Measurements from ENCODE around the gene MAP3K14.
"Not testable (repeated sequence)": the region's sequence is repeated elsewhere in the genome, so short reads cannot be mapped to it uniquely, and the experiment has no call there.

MAP3K14 gene

DNA sequence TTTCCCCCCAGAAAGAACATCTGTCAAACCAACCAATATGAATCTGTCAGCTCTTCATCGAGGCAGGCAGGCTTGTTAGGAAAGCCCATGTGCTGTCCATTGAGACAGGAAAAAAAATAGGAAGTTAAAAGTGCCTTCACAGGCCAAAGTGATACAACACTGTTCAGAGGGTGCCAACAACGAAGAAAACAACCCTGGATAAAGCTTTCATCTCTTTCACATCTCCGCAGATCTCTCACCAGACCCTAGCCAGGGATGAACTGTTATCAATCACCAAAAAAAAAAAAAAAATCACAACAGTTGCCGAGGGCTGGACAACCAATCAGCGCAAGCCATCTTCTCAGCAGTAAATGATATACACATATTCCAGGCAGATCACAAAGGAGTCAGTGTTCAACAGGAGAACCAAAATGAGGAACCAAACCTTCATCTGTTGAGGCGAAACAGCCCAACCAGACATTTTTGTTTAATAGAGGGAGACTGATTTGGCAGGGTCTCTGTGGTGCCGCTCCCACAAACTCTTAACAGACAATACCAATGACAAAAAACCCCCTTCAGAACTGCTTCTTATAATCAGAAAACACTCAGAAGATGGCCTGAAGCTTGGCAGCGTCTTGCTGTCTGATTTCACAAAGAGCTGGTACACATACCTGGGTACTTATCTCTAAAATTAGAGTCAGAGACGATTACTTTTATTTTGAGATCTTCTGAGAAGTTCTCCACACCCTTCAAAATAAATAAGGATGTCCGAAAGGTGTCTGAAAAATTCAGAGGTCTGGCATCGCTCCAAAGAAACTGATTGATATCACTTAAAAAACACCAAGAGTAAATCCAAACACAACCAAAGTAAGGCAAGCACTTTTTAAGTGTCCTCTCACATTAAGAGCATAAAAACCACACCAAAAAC lies 1.8 kb downstream of the MAP3K14 start:
- no peak for DNase-seq

DNA sequence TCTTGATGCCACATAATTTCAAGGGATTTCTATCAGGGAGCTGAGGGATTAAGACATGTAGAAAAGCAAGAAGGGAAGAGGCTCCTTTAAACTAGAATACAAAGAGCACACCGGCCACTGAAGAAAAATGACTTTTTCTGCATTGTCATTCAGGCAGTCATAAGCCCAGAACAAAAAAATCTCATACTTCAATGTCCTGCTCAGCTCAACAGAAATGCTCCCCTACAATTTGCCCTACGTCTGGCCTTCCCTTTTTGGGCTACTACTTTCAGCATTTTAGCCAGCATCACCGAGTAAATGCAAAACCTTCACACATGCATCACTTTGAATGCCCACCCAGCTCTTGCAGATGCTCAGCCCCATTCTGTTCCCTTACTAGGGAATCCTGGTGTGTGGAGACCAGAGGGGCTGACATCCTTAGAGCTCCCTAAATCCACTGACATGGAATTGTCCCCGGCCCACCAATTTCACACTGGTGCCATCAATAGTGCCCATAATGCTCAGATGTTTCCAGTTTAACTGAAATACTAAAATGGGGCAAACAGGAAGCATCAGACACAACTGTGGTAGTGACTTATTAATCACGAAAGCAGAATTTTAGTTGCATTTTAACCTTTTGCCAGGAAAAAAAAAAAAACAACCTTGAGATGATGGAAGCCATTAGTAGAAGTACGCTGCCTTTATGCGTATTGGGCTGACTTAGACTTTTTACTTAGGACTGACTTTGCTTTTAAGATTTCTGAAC lies 2.7 kb downstream of the MAP3K14 start:
- DNase-seq = no peak

DNA sequence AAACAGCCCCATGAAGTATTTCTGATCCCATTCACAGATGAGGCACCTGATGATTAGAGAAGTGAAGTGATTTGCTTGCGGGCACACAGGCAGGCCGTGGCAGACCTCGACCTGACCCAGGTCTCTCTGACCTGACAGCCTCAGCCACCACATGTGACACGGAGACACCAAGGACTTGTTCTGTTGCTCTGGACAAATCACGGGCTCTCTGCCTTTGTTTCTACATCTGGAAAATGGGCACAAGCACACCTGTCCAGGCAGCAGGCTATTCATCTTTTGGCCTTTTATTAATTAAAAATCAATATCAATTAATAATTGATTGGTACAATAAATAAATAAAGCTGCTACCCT lies 3.4 kb downstream of the MAP3K14 start:
- DNase-seq = no peak

DNA sequence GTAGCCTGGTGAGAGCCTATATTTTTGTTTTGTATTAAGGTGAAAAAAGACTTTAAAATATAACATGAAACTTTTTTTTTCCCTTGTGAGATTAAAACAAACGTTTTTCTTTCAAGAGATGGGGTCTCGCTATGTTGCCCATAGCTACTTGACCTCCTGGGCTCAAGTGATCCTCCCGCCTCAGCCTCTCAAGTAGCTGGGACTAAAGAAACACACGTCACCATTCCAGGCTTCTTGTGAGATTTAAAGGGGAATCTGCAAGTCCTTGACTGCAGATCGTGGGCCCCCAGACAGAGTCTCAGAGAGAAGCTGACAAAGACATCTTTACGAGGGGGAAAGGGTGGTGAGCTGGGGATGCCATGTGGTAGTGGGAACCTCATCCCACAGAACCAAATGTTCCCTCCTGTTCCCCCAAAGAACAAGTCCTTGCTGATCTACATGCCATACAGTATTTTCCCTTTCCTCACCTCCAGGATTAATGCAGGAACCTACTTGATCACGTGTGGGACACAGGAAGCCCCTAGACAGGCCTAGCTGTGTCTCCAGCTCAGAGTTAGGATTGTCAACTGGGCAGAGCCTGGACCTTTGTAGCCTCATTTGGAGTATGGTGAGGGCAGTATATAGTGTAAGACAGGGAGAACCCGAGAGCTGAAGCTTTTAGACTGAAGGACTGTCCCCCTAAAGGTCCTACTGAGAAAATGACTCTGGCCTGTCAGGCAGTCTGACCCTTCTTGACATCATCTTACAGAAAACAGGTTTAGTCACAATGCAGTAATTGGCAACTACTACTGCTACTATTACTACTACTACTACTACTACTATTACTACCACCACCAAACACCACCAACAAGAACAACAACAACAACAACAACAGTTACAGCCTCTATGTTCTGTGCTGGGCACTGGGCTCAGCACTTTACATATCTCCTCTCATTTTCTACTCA lies 4.1 kb downstream of the MAP3K14 start:
- DNase-seq = no peak

DNA sequence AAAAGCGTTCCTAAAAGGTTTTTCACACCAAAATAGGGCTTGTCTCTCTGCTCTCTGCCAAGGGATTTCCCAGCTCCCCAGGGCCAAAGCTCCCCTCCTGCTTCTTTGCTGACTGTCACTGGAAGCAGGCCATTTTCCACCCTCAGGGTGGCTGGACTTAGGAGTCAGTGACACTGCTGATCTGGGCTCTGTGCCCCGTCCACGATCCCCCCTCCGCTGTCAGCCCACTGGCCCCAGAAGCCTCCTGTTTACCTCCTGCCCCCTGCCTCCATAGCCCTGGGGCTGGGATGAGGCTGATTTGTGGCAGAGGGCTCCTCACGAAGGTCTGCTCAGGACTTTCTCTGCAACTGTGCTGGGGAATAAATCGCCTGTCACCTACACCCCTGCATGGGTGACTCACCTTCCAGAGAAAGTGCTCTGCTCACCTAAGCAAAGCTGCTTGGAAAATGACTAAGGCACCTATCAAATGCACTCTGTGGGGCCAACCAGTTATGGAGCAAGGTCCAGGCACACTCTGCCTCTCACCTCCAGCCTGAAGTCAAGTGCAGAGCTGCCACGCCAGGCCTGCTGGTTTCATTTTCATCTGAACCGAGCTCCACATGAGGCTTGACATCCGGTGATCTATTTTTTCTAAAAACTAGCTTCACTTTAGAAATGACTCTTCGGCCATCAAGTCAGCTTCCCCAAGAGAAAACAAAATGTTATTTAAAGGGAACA lies 4.9 kb downstream of the MAP3K14 start:
- DNase-seq = no peak

DNA sequence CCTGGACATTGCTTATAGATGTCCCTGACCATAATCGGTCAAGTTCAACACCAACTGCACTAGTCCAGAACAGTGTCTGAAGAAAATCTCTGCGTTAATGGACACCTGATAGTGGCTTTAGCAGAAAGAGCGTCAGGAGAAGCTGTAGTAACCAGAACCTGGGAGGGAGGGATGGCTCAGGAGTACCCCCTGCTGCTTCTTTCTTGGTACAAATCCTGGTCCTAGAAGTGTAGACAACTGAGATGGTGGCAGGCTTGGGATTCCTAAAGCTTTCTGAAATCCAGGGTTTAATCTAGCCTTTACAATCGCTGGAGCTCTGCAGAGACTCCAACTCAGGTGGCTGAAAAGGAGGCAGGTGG lies 5.4 kb downstream of the MAP3K14 start:
- DNase-seq = no peak

DNA sequence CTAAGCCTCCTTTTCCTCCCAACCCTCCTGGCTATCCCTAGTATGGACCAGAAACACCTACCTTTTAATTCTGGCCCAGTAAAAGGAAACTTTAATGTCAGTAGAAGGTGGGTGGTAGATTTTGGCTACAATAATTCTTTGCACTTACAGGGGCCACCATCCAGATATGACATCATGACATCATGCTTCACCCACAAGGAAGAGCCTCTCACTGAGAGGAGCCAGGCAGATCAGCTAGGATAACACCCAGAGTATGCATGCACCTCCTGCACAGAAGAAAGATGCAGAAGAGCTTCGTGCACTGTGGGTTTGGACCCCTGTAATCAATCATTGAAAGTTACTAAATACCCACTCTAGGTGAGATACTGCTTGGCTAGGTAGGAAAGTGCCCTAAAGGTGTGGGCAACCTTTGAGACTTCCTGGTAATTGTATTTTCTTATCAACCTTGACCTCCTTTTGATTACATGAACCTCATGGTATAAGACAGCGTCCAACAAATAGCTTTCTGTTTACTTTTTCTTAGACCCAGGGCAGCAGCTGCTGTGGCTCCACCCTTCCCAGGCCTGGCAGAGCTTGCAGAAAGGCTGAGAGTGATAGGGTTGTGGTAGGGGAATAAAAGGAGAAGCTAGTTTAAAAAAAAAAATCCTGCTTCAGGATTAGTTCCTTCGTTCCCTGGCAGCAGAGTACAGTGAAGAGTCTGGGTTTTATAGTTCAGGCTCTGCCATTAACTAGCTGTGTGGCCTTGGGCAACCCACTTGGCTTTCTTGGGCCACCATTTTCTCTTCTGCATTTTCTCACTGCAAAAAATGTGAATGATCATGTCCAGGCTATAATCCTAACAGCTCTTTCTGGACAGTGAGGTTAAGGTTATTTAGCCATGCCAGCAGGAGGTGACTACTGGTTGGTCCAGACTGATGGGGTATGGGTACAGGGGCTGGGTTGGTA lies 6.2 kb downstream of the MAP3K14 start:
- no peak for DNase-seq

DNA sequence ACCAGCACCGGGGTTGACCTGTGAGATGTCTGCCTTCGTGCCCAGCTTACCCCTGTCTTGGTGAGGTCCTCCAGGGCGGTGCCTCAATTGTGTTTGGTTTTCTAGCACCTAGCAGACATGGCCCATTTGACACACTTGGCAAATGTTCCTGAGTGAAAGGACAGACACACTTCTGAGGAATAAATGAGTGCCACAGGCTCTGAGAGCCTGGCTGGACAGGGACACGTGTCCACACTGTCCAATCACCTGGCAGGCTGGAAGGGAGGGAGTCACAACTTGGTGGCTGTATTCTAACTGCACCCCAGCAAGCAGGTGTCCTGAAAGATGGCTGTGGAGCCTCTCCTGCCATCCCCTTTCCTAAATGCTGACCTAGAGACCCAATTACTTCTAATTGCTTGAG lies 7.4 kb downstream of the MAP3K14 start:
- no peak for DNase-seq

DNA sequence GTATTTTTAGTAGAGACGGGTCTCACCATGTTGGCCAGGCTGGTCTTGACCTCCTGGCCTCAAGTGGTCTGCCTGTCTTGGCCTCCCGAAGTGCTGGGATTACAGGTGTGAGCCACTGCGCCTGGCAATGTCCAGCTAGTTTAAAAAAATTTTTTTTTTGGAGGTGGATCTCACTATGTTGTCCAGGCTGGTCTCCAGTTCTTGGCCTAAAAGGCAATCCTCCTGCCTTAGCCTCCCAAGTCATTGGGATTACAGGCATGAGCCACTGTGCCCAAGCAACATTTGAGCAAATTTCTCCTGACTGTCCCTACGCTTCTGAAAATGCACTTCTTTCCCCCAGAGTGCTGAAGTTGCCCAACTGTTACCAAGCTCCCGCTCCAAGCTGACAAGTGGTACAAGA lies 8.0 kb downstream of the MAP3K14 start:
- no peak for DNase-seq

DNA sequence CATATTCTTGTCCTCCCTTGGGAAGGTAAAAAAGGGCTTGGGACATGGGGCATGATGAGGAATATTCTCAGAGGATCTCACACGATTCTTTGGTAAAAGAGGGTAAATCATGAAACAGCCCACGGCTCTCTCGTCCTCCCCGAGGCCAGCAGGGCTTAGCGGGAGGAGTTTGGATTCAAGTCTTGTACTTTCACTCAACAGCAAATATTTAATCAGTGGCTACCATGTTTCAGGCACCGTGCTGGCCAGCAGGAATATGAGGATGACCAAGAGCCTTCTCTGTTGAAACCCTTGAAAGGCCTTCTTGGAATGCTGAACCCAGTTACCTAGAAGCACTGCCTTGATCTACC lies 8.8 kb downstream of the MAP3K14 start:
- DNase-seq = no peak

DNA sequence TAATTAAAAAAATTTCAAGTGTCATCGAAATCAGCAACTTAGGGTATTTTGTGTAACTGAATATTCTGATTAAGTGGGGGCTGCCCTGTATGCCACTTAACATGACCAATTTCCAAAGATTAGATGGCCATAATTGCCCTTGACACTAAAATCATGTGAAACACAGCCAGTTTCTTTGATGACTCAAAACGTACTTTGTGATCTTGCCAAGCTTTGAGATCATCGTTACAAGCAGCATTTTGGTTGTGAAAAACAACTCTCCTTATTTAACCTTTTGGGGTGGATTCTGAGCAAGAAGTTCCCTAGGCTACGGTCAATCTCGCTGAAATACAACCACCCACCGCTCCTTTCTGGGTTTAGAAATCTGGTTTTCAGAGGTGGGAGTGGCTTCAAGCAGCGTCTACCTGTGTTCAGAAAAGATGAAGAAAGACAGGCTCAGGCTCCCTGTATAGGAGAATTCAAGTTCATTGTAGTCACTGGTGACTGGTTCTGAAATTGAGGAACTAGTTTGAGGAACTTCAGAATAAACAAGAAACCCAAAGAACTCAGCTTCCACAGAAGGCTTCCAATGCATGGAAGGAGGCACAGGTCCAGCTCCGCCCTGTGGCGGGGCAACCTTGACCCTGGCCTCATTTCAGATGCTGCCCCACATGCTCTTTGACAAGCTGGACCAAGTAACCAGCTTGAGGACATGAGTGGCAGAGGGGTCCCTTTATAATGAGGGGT lies 9.4 kb downstream of the MAP3K14 start:
- no peak for DNase-seq

DNA sequence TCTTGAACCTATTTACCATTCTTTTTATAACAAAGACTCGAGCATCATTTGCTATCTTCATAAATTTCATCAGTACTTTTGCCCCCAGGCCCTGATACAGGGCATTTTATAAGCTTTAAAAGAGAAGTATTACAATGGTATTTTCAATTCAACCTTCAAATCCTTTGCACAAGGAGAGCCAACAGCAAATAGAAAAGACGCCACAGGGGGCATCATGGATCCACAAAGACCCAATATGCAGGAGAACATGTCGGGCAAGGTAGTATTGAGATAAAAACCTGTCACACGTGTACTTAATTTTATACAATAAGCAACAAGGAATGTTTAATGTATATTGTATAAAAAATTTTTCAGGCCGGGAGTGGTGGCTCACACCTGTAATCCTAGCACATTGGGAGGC lies 10.2 kb downstream of the MAP3K14 start:
- DNase-seq = no peak

DNA sequence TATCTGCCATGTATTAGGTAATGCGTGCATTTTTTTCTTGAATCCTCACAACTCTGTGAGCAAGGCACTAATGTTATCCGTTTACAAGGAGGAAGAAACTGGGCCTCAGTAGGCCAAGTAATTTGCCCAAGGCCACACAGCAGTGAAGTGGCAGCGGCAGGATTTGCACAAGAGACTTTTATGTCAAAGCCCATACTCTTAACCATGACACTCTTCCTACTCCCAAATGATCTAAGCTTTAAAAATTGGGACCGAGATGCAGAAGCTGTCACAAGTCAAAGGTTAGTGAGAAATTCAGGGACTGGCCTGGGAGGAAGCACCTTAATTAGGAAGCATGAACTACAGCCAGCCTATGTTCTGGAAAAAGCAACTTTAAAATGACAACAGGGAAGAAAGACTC lies 10.7 kb downstream of the MAP3K14 start:
- no peak for DNase-seq

DNA sequence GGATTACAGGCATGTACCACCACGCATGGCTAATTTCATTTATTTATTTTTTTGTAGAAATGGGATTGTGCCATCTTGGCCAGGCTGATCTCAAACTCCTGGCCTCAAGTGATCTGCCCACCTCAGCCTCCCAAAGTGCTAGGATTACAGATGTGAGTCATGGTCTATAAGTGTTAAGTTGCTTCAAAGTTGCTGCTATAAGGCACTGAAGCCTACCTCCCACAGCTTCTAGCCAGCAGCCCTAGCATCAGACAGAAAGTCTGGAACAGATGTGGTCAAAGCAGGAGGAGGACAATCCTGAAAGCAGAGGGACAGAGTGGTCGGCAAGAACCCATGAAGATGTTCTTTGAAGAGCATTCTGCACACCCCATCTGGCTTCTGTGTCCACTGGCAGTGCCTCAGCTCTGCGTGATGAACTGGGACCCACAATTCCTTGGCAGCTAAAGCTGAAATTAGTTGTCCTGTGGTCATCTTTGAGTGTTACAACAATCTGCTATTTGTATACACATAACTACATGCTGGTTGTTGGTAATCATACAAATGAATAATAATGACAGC lies 11.2 kb downstream of the MAP3K14 start:
- no peak for DNase-seq

DNA sequence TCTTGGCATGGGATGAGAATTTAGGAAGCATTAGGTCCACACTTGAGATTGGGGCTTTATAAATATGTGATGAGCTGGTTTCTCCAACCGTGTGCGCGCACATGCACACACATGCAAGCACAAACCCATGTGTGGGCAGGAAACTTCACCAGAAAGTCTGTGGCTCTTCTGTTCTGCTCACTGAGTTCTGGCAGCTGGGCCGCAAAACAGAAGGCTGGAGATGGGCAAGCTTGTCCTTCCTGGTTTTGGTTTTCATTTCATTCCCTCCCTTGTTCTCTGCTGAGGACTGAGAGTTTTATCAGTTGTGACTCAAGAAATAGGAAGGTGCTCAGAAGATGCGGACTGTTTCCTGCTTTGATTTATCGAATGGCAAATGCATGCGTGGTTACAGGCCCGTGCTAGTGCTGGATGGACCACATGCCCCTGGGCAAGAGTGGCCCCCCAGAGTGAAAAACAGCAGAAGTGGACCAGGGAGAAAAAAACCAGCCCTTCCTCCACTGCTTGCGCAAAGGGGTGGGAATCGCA lies 14.1 kb downstream of the MAP3K14 start:
- no peak for DNase-seq

DNA sequence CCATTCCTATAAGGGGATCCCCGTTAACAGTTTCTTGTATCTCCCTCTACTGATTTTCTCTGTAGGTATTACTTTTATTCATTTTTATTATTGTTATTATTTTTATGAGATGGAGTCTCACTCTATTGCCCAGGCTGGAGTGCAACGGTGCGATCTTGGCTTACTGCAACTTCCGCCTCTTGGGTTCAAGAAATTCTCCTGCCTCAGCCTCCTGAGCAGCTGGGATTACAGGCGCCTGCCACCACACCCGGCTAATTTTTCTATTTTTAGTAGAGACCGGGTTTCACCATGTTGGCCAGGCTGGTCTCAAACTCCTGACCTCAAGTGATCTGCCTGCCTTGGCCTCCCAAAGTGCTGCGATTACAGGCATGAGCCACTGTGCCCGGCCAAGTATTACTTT lies 14.6 kb downstream of the MAP3K14 start:
- DNase-seq = not testable (repeated sequence)

DNA sequence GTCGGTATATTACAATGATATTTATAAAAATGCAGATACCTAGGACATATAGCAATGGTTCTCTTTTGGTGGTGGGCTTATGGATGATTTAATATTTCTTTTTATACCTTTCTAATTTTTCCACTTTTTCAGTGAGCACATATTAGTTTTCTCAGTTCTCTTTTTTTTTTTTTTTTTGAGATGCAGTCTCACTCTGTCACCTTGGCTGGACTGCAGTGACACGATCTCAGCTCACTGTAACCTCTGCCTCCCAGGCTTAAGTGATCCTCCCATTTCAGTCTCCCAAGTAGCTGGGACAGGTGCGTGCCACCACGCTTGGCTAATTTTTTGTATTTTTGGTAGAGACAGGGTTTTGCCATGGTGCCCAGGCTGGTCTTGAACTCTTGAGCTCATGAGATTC lies 15.1 kb downstream of the MAP3K14 start:
- DNase-seq = no peak

DNA sequence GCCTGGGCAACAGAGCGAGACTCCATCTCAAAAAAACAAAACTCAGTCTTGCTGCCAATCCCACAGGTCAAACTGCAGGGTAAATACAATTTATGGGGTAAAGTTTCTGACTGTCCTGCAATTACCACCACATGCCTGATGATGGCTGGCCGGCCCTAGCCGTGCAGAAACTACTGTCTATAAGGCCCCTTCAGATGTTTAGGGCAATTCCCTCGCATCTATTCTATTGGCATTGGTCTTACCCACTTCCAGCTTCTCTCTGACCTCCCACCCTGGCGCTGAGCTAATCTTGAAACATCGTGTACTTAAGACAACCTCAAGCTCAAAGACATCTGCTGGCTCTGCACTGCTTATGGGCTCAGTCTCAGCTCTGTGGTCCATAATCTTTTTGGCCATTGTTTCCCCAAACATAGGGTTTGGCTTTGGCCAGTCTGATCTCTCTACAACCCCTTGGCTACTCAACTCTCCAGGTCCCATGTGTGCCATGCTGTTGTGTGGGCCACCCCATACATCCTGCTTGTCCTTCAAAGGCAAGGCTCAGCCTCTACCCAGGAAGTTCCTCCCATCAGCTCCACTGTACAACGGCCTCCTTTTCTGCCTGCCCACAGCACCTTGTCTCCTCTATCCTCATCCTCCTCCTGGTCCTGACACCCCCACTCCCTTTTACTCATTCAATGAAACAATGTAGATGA lies 16.6 kb downstream of the MAP3K14 start:
- no peak for DNase-seq

DNA sequence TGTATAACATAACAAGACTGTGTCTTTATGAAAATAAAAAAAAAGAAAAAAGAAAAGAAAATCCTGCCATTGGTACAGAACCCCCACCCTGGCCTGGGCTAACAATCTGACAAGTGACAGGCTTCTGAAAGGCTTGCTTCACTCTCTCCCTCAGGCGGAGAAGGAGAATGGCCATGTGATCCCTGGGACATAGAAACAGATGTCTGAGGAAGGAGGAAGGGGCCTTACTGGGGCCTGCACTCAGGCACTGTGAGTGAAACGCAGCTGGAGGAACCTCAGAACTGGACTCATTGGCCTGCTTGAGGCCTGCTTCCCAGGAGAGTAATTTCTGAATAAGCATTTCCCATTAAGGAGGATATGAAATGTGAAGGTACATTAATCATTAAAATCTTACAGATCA lies 17.5 kb downstream of the MAP3K14 start:
- DNase-seq = no peak

Data from NCI-H1105 (cell line).